Measurements from ENCODE around the gene PIK3CG. TPM values are rescaled to one million over a fixed set of nuclear protein-coding genes. Genes with fewer than 3 reads are reported as not detected.

Gene PIK3CG
- total and polyA plus RNA-seq, 10 of the 15 experiments (the other 5 are each of a cell fraction or from before 2014, with no cell fraction given), result 0.79 to 7.6 (median 5.2) TPM

GRCh38 chr7:106858618-106859532, 6.2 kb upstream of the PIK3CG start:
- BruUV-seq (replicated peaks), result no TSS peak
- ChIA-PET CTCF (interaction anchor here (0.6 kb wide), 1 partner anchor 64 kb away, joined by 3 read pairs; no protein-coding TSS in a partner anchor), RAD21 (ENCODE audit: unreplicated experiment) (no interaction called here), POLR2A (interaction anchor here (0.5 kb wide), 1 partner anchor 495 kb away, joined by 6 read pairs; no protein-coding TSS in a partner anchor), SMC1A (ENCODE audit: uncharacterized antibody, unreplicated experiment) (interaction anchor here (0.6 to 1.7 kb wide), 3 partner anchors 8 to 26 kb away, joined by 3 read pairs; no protein-coding TSS in a partner anchor)
- DNase-seq (ENCODE audit: low read depth, low spot score) (no peak), FAIRE-seq (no peak), ATAC-seq (no peak)
- Histone ChIP-seq H3K9ac (ENCODE audit: control insufficient read depth, insufficient read depth, low read length) (no peak overlapping the region), H3K4me2 (ENCODE audit: control insufficient read depth, insufficient read depth) (no peak overlapping the region), H2AFZ (ENCODE audit: control insufficient read depth, low read depth, low read length) (no peak overlapping the region), H3K27ac (ENCODE audit: control insufficient read depth, insufficient read depth) (no peak overlapping the region), H4K20me1 (ENCODE audit: control insufficient read depth, insufficient read depth) (no peaks in the 10 kb centered on the region), H3K36me3 (ENCODE audit: control insufficient read depth in 2 of 2, insufficient read depth in 2 of 2, low read length in 1 of 2) (no peaks in the 10 kb centered on the region), H3K79me2 (ENCODE audit: control insufficient read depth, insufficient read depth, low read length) (no peaks in the 10 kb centered on the region), H3K4me3 (no peak overlapping the region), H3K27me3 (replicated peaks in 1 of 2; ENCODE audit: control insufficient read depth in 2 of 2, insufficient read depth in 2 of 2, low read length in 1 of 2) (no peaks in the 10 kb centered on the region), H3K4me1 (ENCODE audit: control insufficient read depth, insufficient read depth, low read length) (peaks cover 2% of the 10 kb centered on the region), H3K9me3 (replicated peaks; ENCODE audit: control insufficient read depth, insufficient read depth, low read length) (no peaks in the 10 kb centered on the region; the same call in 1 of the 3 replicates)
- WGBS (ENCODE audit: insufficient coverage, insufficient replicate concordance, low lambda C conversion rate, missing lambda C conversion rate), result 69% methylated on average over 10 of the region's 10 CpGs
- intact Hi-C loops (cut with micrococcal nuclease; ENCODE audit: unreplicated experiment), result no loop called here
- in situ Hi-C loops (cut with MboI), result no loop called here
- TF ChIP-seq CHD2 (IDR thresholded peaks at IDR 0.05; ENCODE audit: borderline replicate concordance, low read depth, low read length) (no peak), MAX (IDR thresholded peaks at IDR 0.05; ENCODE audit: low read depth, low read length) (no peak), RAD51 (IDR thresholded peaks at IDR 0.05) (no peak), NFXL1 (IDR thresholded peaks at IDR 0.05; ENCODE audit: borderline replicate concordance) (no peak), ZBTB40 (IDR thresholded peaks at IDR 0.05; ENCODE audit: borderline replicate concordance) (no peak), WRNIP1 (IDR thresholded peaks at IDR 0.05; ENCODE audit: borderline replicate concordance, low read depth, low read length) (no peak), NKRF (conservative IDR thresholded peaks at IDR 0.05) (no peak), USF1 (IDR thresholded peaks at IDR 0.05; ENCODE audit: borderline replicate concordance, extremely low read length, insufficient read depth, low read depth, low read length) (no peak), MTA2 (IDR thresholded peaks at IDR 0.05; ENCODE audit: low read depth) (no peak), RAD21 (IDR thresholded peaks at IDR 0.05; ENCODE audit: insufficient read depth, low read depth, low read length) (no peak), RELB (IDR thresholded peaks at IDR 0.05; ENCODE audit: low read depth) (no peak)
